Measurements from ENCODE around the gene CEP68. TPM values are rescaled to one million over a fixed set of nuclear protein-coding genes. Genes with fewer than 3 reads are reported as not detected.

The CEP68 gene
- total and polyA plus RNA-seq, 5 experiments from 2014 or later = 26.6 to 61.7 (median 39.1) TPM

GRCh38 chr2:65064728-65065552 lies 8.7 kb downstream of the CEP68 start:
- ATAC-seq (peak; percentile 84 to 85), DNase-seq (peak in 8 of 10 donors; percentile 25 to 71 (median 52))
- peaks cover 28 to 77% (median 62%) of the 10 kb centered on the region in 4 donors for H3K4me1 Mint-ChIP-seq
- peak overlapping the region in 4 of 10 donors; percentile 6 to 36 (median 32) for H3K4me3 Mint-ChIP-seq
- H3K36me3 Mint-ChIP-seq = peaks cover 0 to 9% (median 0%) of the 10 kb centered on the region in 3 donors
- no peaks in the 10 kb centered on the region for H3K9me3 Mint-ChIP-seq
- POLR2A ChIA-PET = interaction anchor here (0.6 to 2.4 kb wide), 9 partner anchors 9 to 122 kb away, joined by 3 to 17 read pairs (median 4); partner anchors contain the start of gene CEP68
- peak overlapping the region in 4 of 10 donors; percentile 35 to 77 (median 51) for H3K27ac Mint-ChIP-seq
- H3K27me3 Mint-ChIP-seq = no peaks in the 10 kb centered on the region

GRCh38 chr2:65067806-65068553 lies 11.8 kb downstream of the CEP68 start:
- Mint-ChIP-seq H3K27me3 (no peaks in the 10 kb centered on the region), H3K36me3 (peaks cover 0 to 36% (median 0%) of the 10 kb centered on the region in 3 donors), H3K4me1 (peaks cover 28 to 62% (median 49%) of the 10 kb centered on the region in 4 donors), H3K4me3 (peak overlapping the region in 9 of 10 donors; percentile 16 to 70 (median 58)), H3K27ac (peak overlapping the region; percentile 66 to 89 (median 83)), H3K9me3 (no peaks in the 10 kb centered on the region)
- DNase-seq (peak in 2 of 10 donors; percentile 20 to 35), ATAC-seq (peak; percentile 18 to 39)
- POLR2A ChIA-PET = interaction anchor here (1.0 to 1.4 kb wide), 2 partner anchors 9 to 10 kb away, joined by 4 read pairs; no protein-coding TSS in a partner anchor

GRCh38 chr2:65069439-65069824 lies 13.2 kb downstream of the CEP68 start:
- Mint-ChIP-seq H3K4me3 (no peak overlapping the region), H3K9me3 (no peaks in the 10 kb centered on the region), H3K4me1 (peaks cover 24 to 47% (median 36%) of the 10 kb centered on the region in 4 donors), H3K27ac (peak overlapping the region in 9 of 10 donors; percentile 53 to 85 (median 77)), H3K27me3 (no peaks in the 10 kb centered on the region), H3K36me3 (peaks cover 0 to 49% (median 0%) of the 10 kb centered on the region in 3 donors)
- DNase-seq (no peak), ATAC-seq (no peak)
- POLR2A ChIA-PET = interaction anchor here (1.1 kb wide), 1 partner anchor 15 kb away, joined by 3 read pairs; no protein-coding TSS in a partner anchor

GRCh38 chr2:65070172-65070830 lies 14.1 kb downstream of the CEP68 start:
- no peak for ATAC-seq
- Mint-ChIP-seq H3K4me3 (no peak overlapping the region), H3K4me1 (peaks cover 20 to 38% (median 28%) of the 10 kb centered on the region in 4 donors), H3K27ac (peak overlapping the region in 9 of 10 donors; percentile 13 to 87 (median 77)), H3K9me3 (no peaks in the 10 kb centered on the region), H3K36me3 (peaks cover 0 to 55% (median 0%) of the 10 kb centered on the region in 3 donors), H3K27me3 (no peaks in the 10 kb centered on the region)
- POLR2A ChIA-PET = interaction anchor here (0.7 to 1.1 kb wide), 2 partner anchors 14 to 16 kb away, joined by 3 read pairs; partner anchors contain the start of gene CEP68
- no peak for DNase-seq

GRCh38 chr2:65070856-65071255 lies 14.6 kb downstream of the CEP68 start:
- Mint-ChIP-seq H3K4me3 (no peak overlapping the region), H3K36me3 (peaks cover 0 to 59% (median 0%) of the 10 kb centered on the region in 3 donors), H3K27ac (peak overlapping the region in 8 of 10 donors; percentile 13 to 87 (median 74)), H3K9me3 (no peaks in the 10 kb centered on the region), H3K4me1 (peaks cover 21 to 34% (median 27%) of the 10 kb centered on the region in 4 donors), H3K27me3 (no peaks in the 10 kb centered on the region)
- ATAC-seq (no peak), DNase-seq (no peak)
- POLR2A ChIA-PET = interaction anchor here (0.5 to 0.7 kb wide), 2 partner anchors 15 to 475 kb away, joined by 3 read pairs; partner anchors contain the start of gene CEP68

GRCh38 chr2:65071499-65072180 lies 15.4 kb downstream of the CEP68 start:
- H3K27me3 Mint-ChIP-seq = no peaks in the 10 kb centered on the region
- H3K4me3 Mint-ChIP-seq = no peak overlapping the region
- DNase-seq = no peak
- peaks cover 21 to 30% (median 24%) of the 10 kb centered on the region in 4 donors for H3K4me1 Mint-ChIP-seq
- H3K36me3 Mint-ChIP-seq = peaks cover 0 to 63% (median 0%) of the 10 kb centered on the region in 3 donors
- H3K27ac Mint-ChIP-seq = peak overlapping the region in 4 of 10 donors; percentile 35 to 72 (median 50)
- POLR2A ChIA-PET = interaction anchor here (0.5 kb wide), 1 partner anchor 476 kb away, joined by 3 read pairs; no protein-coding TSS in a partner anchor
- ATAC-seq = no peak
- H3K9me3 Mint-ChIP-seq = no peaks in the 10 kb centered on the region

- POLR2A ChIA-PET = no interaction called here
- Mint-ChIP-seq H3K4me1 (peaks cover 13 to 24% (median 20%) of the 10 kb centered on the region in 4 donors), H3K9me3 (no peaks in the 10 kb centered on the region), H3K27ac (peak overlapping the region in 7 of 10 donors; percentile 6 to 62 (median 47)), H3K27me3 (no peaks in the 10 kb centered on the region), H3K36me3 (peaks cover 0 to 68% (median 0%) of the 10 kb centered on the region in 3 donors), H3K4me3 (no peak overlapping the region)
- no peak for ATAC-seq
- DNase-seq = no peak
These were observed 16.2 kb downstream of the CEP68 start for GRCh38 chr2:65072181-65072970.

GRCh38 chr2:65073879-65074565 lies 17.8 kb downstream of the CEP68 start:
- Mint-ChIP-seq H3K27me3 (no peaks in the 10 kb centered on the region), H3K27ac (peak overlapping the region in 4 of 10 donors; percentile 27 to 84 (median 44)), H3K9me3 (no peaks in the 10 kb centered on the region), H3K4me3 (no peak overlapping the region), H3K4me1 (peaks cover 0 to 9% (median 8%) of the 10 kb centered on the region in 4 donors), H3K36me3 (peaks cover 0 to 82% (median 5%) of the 10 kb centered on the region in 3 donors)
- ATAC-seq = no peak
- POLR2A ChIA-PET = interaction anchor here (0.6 to 0.9 kb wide), 3 partner anchors 49 to 429 kb away, joined by 3 to 6 read pairs (median 5); partner anchors contain the start of gene RAB1A
- DNase-seq = no peak

- POLR2A ChIA-PET = interaction anchor here (0.6 to 2.4 kb wide), 3 partner anchors 19 to 441 kb away, joined by 3 to 7 read pairs (median 3); partner anchors contain the start of gene CEP68
- Mint-ChIP-seq H3K27ac (peak overlapping the region in 1 of 10 donors; percentile 37), H3K4me3 (no peak overlapping the region), H3K27me3 (no peaks in the 10 kb centered on the region), H3K36me3 (peaks cover 0 to 81% (median 6%) of the 10 kb centered on the region in 3 donors), H3K4me1 (peaks cover 0 to 10% (median 5%) of the 10 kb centered on the region in 4 donors), H3K9me3 (no peaks in the 10 kb centered on the region)
- no peak for ATAC-seq
- no peak for DNase-seq
These were observed 19.0 kb downstream of the CEP68 start for GRCh38 chr2:65075176-65075575.

All from naive thymus-derived CD8-positive, alpha-beta T cell (primary cell).